CD4-positive, alpha-beta memory T cell (primary cell): ENCODE data around the gene RETREG3. TPM values are rescaled to one million over a fixed set of nuclear protein-coding genes. Genes with fewer than 3 reads are reported as not detected.
A peak's percentile ranks its signal among the peaks of the same experiment; 100 is the strongest.
"Not testable (repeated sequence)": the region's sequence is repeated elsewhere in the genome, so short reads cannot be mapped to it uniquely, and the experiment has no call there.

Experiments used
- CTCF ChIA-PET: fragments of 350-600 bp; sonication (Branson Sonifier 250); formaldehyde crosslinking; loops from one replicate; lab custom pipeline; 2021; ENCODE audit warnings: inconsistent platforms; ENCODE audit not compliant: partially characterized antibody; lab: Charles Lee
- POLR2A ChIA-PET: fragments of 350-600 bp; sonication (Branson Sonifier 250); formaldehyde crosslinking; loops from one replicate; lab custom pipeline; 2021; ENCODE audit not compliant: partially characterized antibody; lab: Charles Lee
- DNase-seq, 5 donors: peaks; one replicate each; pipeline versions ENCODE4 v3.0.0 to v3.0.0-alpha.2; 2020 to 2022; ENCODE audit warnings: mixed read lengths in 1 of 5
- H3K27ac ChIP-seq: one replicate; pipeline ENCODE4 v1.7.0; 2013; ENCODE audit warnings: low read depth, low read length
- H3K27me3 ChIP-seq: 2 replicates; pipeline ENCODE4 v1.7.0; 2013; ENCODE audit warnings: mild to moderate bottlenecking, low read length, moderate library complexity; ENCODE audit not compliant: insufficient read depth
- H3K36me3 ChIP-seq: 2 replicates; pipeline ENCODE4 v1.7.0; 2013; ENCODE audit warnings: mild to moderate bottlenecking, low read length, moderate library complexity; ENCODE audit not compliant: insufficient read depth
- H3K4me1 ChIP-seq: 2 replicates; pipeline ENCODE4 v1.7.0; 2013; ENCODE audit warnings: mild to moderate bottlenecking, low read length, moderate library complexity; ENCODE audit not compliant: insufficient read depth
- H3K4me3 ChIP-seq, 2 donors: one replicate each; pipeline ENCODE4 v1.7.0; 2013; ENCODE audit warnings: low read length in 2 of 2, mild to moderate bottlenecking in 1 of 2
- H3K9me3 ChIP-seq, 2 donors: one replicate each; pipeline ENCODE4 v1.7.0; 2013; ENCODE audit warnings: low read length in 2 of 2, control low read depth in 1 of 2; ENCODE audit not compliant: control insufficient read depth in 1 of 2
- H3K27ac Mint-ChIP-seq, 7 donors: one replicate each; pipeline ENCODE4 v1.8.0; 2020 to 2021; ENCODE audit warnings: mixed read lengths in 7 of 7, mild to moderate bottlenecking in 6 of 7, inconsistent platforms in 3 of 7, moderate library complexity in 3 of 7
- H3K27me3 Mint-ChIP-seq, 2 donors: one replicate each; pipeline ENCODE4 v1.8.0; 2020 to 2021; ENCODE audit warnings: mixed read lengths in 2 of 2
- H3K36me3 Mint-ChIP-seq, 2 donors: one replicate each; pipeline ENCODE4 v1.8.0; 2020 to 2021; ENCODE audit warnings: mixed read lengths in 2 of 2, inconsistent platforms in 1 of 2, mild to moderate bottlenecking in 1 of 2
- H3K4me1 Mint-ChIP-seq, 4 donors: one replicate each; pipeline ENCODE4 v1.8.0; 2020 to 2021; ENCODE audit warnings: mixed read lengths in 4 of 4, mild to moderate bottlenecking in 1 of 4
- H3K4me3 Mint-ChIP-seq, 8 donors: one replicate each; pipeline ENCODE4 v1.8.0; 2020 to 2021; ENCODE audit warnings: mixed read lengths in 8 of 8, mild to moderate bottlenecking in 7 of 8, moderate library complexity in 6 of 8, inconsistent platforms in 3 of 8
- H3K9me3 Mint-ChIP-seq, 8 donors: one replicate each; pipeline ENCODE4 v1.8.0; 2020 to 2021; ENCODE audit warnings: mixed read lengths in 8 of 8, mild to moderate bottlenecking in 5 of 8, inconsistent platforms in 3 of 8, moderate library complexity in 1 of 8
- intact Hi-C: fragments of 100-400 bp; cut with micrococcal nuclease; formaldehyde crosslinking; loops from one replicate; pipeline ENCODE4 v1.15.1; 2023
- polyA plus RNA-seq, 2 donors: library from polyadenylated mRNA; unstranded; fragments of 300-500 nt; fragmentation: Illumina TruSeq; gene quantifications; one replicate each; pipeline ENCODE4 v1.2.3, GENCODE V29; 2021
- total RNA-seq, 2 experiments: library from RNA; stranded (reverse); gene quantifications; one replicate each; pipeline ENCODE4 v1.2.3, GENCODE V29; 2021

RETREG3 gene
- total and polyA plus RNA-seq, 4 experiments from 2014 or later: 106 to 134 (median 126) TPM

DNA sequence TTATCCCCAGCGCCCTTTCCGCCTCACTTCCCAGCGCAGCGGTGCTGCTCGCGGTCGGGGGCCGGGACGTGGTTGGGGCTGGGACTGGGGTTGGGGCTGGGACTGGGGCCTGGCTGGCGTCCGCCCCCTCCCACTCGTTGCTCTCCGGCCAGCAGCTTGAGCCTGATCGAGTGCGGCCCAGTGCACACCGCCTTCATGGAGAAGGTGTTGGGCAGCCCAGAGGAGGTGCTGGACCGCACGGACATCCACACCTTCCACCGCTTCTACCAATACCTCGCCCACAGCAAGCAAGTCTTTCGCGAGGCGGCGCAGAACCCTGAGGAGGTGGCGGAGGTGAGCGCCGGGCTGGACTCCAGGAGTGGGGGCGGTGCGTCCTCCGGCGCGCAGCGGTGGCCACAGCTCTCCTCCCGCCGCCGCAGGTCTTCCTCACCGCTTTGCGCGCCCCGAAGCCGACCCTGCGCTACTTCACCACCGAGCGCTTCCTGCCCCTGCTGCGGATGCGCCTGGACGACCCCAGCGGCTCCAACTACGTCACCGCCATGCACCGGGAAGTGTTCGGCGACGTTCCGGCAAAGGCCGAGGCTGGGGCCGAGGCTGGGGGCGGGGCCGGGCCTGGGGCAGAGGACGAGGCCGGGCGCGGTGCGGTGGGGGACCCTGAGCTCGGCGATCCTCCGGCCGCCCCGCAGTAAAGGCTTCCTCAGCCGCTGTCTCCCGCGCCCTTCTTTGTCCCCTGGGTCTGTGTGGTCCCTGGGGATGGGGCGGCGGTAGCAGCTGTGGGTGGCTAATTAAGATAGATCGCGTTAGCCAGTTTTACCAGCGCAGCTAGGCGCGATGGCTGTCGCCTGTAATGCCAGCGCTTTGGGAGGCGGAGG, 54.7 kb downstream of the RETREG3 start:
- Mint-ChIP-seq H3K36me3 (no peaks in the 10 kb centered on the region), H3K4me3 (peak overlapping the region; percentile 86 to 92 (median 91)), H3K9me3 (no peaks in the 10 kb centered on the region), H3K27me3 (no peaks in the 10 kb centered on the region), H3K27ac (peak overlapping the region; percentile 79 to 94 (median 93)), H3K4me1 (peaks cover 10 to 43% (median 19%) of the 10 kb centered on the region in 4 donors)
- peak; percentile 68 to 80 (median 74) for DNase-seq
- Histone ChIP-seq H3K4me1 (peaks cover 17% of the 10 kb centered on the region), H3K9me3 (no peaks in the 10 kb centered on the region), H3K27me3 (no peaks in the 10 kb centered on the region), H3K36me3 (no peaks in the 10 kb centered on the region), H3K4me3 (peak overlapping the region; percentile 49 to 69), H3K27ac (peak overlapping the region; percentile 77)
- ChIA-PET CTCF (interaction anchor here (0.8 to 1.5 kb wide), 5 partner anchors 9 to 29 kb away, joined by 3 to 6 read pairs (median 3); no protein-coding TSS in a partner anchor), POLR2A (interaction anchor here (0.6 to 3.0 kb wide), 15 partner anchors 11 to 432 kb away, joined by 3 to 35 read pairs (median 4); partner anchors contain the start of genes MLX, NAGLU, PSMC3IP and RETREG3)
- intact Hi-C loops: loop anchor here (1.0 to 2.0 kb wide), 3 partner anchors 8 to 22 kb away; partner anchors contain the start of genes COASY, NAGLU and PSMC3IP

DNA sequence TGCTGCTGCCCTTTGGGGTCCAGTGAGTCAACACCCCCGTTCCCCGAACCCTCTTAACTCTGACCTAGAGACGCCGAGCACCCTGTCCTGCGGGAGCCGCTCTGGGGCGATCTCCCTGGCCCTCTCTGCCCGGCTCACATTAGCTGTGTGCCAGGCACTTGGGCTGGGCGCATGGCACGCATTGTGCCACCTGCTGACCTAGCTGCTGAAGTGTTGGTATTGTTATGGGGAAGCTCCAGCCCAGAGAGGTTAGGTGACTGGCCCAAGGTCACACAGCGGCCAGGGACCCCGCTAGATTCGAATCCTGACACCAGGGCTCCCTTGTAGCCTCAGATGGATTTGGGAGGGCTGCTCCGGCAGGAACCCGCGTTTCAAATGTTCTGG, 55.3 kb downstream of the RETREG3 start:
- Histone ChIP-seq H3K36me3 (no peaks in the 10 kb centered on the region), H3K27ac (peak overlapping the region; percentile 77), H3K4me3 (peak overlapping the region; percentile 49 to 69), H3K27me3 (no peaks in the 10 kb centered on the region), H3K9me3 (no peaks in the 10 kb centered on the region), H3K4me1 (peaks cover 18% of the 10 kb centered on the region)
- H3K9me3 Mint-ChIP-seq: no peaks in the 10 kb centered on the region
- intact Hi-C loops: loop anchor here (1.0 to 2.0 kb wide), 3 partner anchors 8 to 23 kb away; partner anchors contain the start of genes COASY, NAGLU and PSMC3IP
- H3K27ac Mint-ChIP-seq: peak overlapping the region; percentile 67 to 94 (median 79)
- DNase-seq: peak in 1 of 5 donors; percentile 25
- no peaks in the 10 kb centered on the region for H3K36me3 Mint-ChIP-seq
- H3K27me3 Mint-ChIP-seq: no peaks in the 10 kb centered on the region
- H3K4me3 Mint-ChIP-seq: peak overlapping the region; percentile 86 to 92 (median 91)
- H3K4me1 Mint-ChIP-seq: peaks cover 11 to 49% (median 22%) of the 10 kb centered on the region in 4 donors
- ChIA-PET CTCF (interaction anchor here (1.1 to 1.5 kb wide), 2 partner anchors 24 to 25 kb away, joined by 3 to 6 read pairs; no protein-coding TSS in a partner anchor), POLR2A (interaction anchor here (0.6 to 3.0 kb wide), 11 partner anchors 10 to 659 kb away, joined by 3 to 35 read pairs (median 8); partner anchors contain the start of genes MLX, NAGLU, PSMC3IP and RETREG3)

DNA sequence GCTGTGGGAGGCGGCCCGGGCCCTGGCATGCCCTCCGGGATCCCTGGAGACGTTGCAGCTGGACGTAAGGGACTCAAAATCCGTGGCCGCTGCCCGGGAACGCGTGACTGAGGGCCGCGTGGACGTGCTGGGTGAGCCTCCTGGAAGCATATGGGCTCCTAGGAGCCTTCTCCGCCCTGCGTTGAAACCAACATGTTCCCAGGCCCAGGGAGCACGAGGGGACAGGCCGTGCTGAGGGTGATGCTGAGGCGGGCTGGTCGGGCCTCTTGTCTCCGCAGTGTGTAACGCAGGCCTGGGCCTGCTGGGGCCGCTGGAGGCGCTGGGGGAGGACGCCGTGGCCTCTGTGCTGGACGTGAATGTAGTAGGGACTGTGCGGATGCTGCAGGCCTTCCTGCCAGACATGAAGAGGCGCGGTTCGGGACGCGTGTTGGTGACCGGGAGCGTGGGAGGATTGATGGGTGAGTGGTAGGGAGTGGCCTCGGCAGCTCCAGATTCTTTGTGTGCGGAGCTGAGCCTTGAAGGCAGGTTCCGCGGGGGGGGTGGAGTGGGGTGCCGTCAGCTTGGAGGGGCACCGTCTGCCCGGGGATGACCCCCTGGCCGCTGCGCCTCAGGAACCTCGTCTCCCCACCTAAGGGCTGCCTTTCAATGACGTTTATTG, 55.9 kb downstream of the RETREG3 start:
- Histone ChIP-seq H3K9me3 (no peaks in the 10 kb centered on the region), H3K27me3 (no peaks in the 10 kb centered on the region), H3K27ac (no peak overlapping the region), H3K4me3 (peak overlapping the region in 1 of 2 donors; percentile 49), H3K36me3 (no peaks in the 10 kb centered on the region), H3K4me1 (peaks cover 24% of the 10 kb centered on the region)
- ChIA-PET CTCF (interaction anchor here (1.1 kb wide), 1 partner anchor 23 kb away, joined by 3 read pairs; no protein-coding TSS in a partner anchor), POLR2A (interaction anchor here (0.6 to 3.0 kb wide), 7 partner anchors 12 to 658 kb away, joined by 3 to 35 read pairs (median 8); partner anchors contain the start of genes MLX, NAGLU, PSMC3IP and VPS25)
- no peak for DNase-seq
- Mint-ChIP-seq H3K27ac (peak overlapping the region in 5 of 7 donors; percentile 70 to 94 (median 82)), H3K4me3 (peak overlapping the region; percentile 33 to 92 (median 91)), H3K9me3 (no peaks in the 10 kb centered on the region), H3K36me3 (no peaks in the 10 kb centered on the region), H3K4me1 (peaks cover 12 to 51% (median 24%) of the 10 kb centered on the region in 4 donors), H3K27me3 (no peaks in the 10 kb centered on the region)
- intact Hi-C loops: no loop called here

DNA sequence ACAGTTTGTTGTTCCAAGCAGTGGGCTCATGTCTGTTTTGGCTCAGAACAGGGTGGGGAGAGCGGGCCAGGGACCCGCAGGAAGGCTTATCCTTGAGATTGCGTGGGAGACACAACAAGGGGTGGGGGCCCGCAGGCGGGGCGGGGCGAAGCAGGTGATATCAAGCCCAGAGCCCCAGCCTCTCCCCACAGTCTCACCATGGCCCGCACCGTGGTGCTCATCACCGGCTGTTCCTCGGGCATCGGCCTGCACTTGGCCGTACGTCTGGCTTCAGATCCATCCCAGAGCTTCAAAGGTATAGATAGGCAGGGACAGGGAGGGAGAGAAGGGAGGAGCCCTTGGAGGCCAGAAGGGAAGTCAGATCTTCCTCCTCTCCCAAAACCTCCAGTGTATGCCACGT, 56.4 kb downstream of the RETREG3 start, which contains the start of gene HSD17B1:
HSD17B1 (plus strand) TSS at position 188 of the 400 bp plus-strand sequence; CDS start at position 199, 11 bp downstream.
- Histone ChIP-seq H3K4me1 (peaks cover 24% of the 10 kb centered on the region), H3K4me3 (peak within 1 kb of the TSS in 1 of 2 donors; percentile 49)
- CTCF ChIA-PET, H3K36me3 ChIP-seq, H3K27me3 Mint-ChIP-seq, intact Hi-C loops, H3K9me3 Mint-ChIP-seq, H3K9me3 ChIP-seq, H3K36me3 Mint-ChIP-seq, H3K27ac ChIP-seq, H3K27me3 ChIP-seq, DNase-seq: not testable (repeated sequence)
- H3K27ac Mint-ChIP-seq: peak within 1 kb of the TSS in 5 of 7 donors; percentile 70 to 94 (median 82)
- POLR2A ChIA-PET: interaction anchor here (1.4 to 3.0 kb wide), 2 partner anchors 25 to 221 kb away, joined by 3 to 18 read pairs; partner anchors contain the start of genes PSMC3IP and VPS25
- H3K4me1 Mint-ChIP-seq: peaks cover 13 to 51% (median 24%) of the 10 kb centered on the region in 4 donors
- peak within 1 kb of the TSS; percentile 86 to 92 (median 91) for H3K4me3 Mint-ChIP-seq

DNA sequence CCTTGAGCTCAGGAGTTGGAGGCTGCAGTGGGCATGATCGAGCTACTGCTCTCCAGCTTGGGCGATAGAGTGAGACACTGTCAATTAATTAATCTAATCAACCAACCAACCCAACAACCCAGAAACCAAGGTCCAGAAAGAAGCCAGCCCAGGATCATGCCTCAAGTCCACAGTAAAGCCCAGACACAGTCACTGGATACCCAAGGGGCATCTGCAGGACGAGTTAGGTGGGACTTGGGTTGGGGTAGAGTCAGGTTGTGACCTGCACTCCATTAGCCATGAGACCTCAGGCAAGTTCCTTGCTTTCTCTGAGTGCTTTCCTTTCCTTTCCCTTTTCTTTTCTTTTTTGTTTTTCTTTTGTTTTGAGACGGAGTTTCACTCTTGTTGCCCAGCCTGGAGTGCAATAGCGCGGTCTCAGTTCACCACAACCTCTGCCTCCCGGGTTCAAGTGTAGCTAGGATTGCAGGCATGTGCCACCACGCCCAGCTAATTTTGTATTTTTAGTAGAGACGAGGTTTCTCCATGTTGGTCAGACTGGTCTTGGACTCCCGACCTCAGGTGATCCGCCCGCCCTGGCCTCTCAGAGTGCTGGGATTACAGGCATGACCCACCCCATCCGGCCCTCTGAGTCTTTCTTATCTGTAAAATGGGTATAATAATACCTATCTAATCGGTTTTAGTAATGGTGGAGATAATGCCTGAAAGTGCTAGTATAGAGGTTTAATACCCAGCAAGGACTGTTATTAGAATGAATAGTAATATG, 60.0 kb downstream of the RETREG3 start:
- Histone ChIP-seq H3K27me3 (no peaks in the 10 kb centered on the region), H3K4me1 (peaks cover 11% of the 10 kb centered on the region), H3K36me3 (no peaks in the 10 kb centered on the region), H3K4me3 (no peak overlapping the region), H3K27ac (no peak overlapping the region), H3K9me3 (no peaks in the 10 kb centered on the region)
- CTCF ChIA-PET: interaction anchor here (0.5 to 3.6 kb wide), 9 partner anchors 10 to 130 kb away, joined by 3 to 25 read pairs (median 4); partner anchors contain the start of genes NAGLU, PSMC3IP, RETREG3 and TUBG1
- H3K36me3 Mint-ChIP-seq: no peaks in the 10 kb centered on the region
- no peak for DNase-seq
- peaks cover 9 to 29% (median 11%) of the 10 kb centered on the region in 4 donors for H3K4me1 Mint-ChIP-seq
- H3K27ac Mint-ChIP-seq: peak overlapping the region in 1 of 7 donors; percentile 70
- no peaks in the 10 kb centered on the region for H3K27me3 Mint-ChIP-seq
- no peaks in the 10 kb centered on the region for H3K9me3 Mint-ChIP-seq
- H3K4me3 Mint-ChIP-seq: peak overlapping the region; percentile 29 to 77 (median 48)
- intact Hi-C loops: no loop called here
- POLR2A ChIA-PET: interaction anchor here (0.5 to 2.8 kb wide), 7 partner anchors 10 to 225 kb away, joined by 3 to 22 read pairs (median 6); partner anchors contain the start of genes NAGLU, PSMC3IP and VPS25
